ENCODE results near the gene PSMA6.

DNA sequence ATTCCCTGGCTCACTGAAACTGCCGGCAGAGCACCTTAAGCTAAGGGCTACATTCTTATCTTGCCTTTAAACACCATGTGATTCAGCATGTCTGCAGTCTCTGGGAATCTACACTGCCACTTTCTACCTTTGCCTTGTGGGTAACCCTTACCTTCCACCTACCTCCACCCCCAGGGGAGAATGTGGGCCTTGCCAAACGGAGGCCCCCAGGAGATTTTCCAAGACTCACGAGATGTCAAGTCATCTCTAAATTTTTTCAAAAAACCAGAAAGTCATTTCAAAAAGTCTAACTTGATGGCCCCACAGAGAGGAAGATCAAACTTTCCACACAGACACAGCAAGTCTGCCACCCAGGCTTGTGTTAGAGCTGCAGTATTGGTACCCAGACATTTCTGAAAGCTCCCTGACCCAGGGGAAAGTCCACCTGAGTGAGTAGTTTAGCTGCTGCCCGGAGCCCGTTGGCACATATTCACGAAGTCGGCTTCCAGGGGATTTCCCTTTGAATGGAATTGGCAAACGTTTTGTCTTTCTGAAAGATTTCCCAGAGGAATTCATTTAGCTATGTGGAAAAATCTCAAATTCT lies 4.7 kb upstream of the PSMA6 start:
- TF ChIP-seq MTA3 (IDR thresholded peaks at IDR 0.05; ENCODE audit: borderline replicate concordance, low read length) (no peak), EZH2 (IDR thresholded peaks at IDR 0.05; ENCODE audit: borderline replicate concordance, control insufficient read depth, low read depth, low read length) (no peak), ZNF274 (IDR thresholded peaks at IDR 0.05; ENCODE audit: insufficient read depth, insufficient read length) (no peak), MAX (IDR thresholded peaks at IDR 0.05; ENCODE audit: low read depth, low read length) (no peak), NFYB (IDR thresholded peaks at IDR 0.05; ENCODE audit: insufficient read depth, low read depth, low read length) (no peak), RB1 (IDR thresholded peaks at IDR 0.05; ENCODE audit: borderline replicate concordance) (no peak), CBX3 (IDR thresholded peaks at IDR 0.05; ENCODE audit: borderline replicate concordance, low read depth) (no peak), EP300 (IDR thresholded peaks at IDR 0.05; ENCODE audit: borderline replicate concordance in 1 of 2, control insufficient read depth in 1 of 2, low read depth in 2 of 2, low read length in 2 of 2) (no peak), POLR2AphosphoS5 (IDR thresholded peaks at IDR 0.05; ENCODE audit: low read length) (no peak), GATAD2B (conservative IDR thresholded peaks at IDR 0.05; ENCODE audit: low read depth) (no peak), SIN3A (IDR thresholded peaks at IDR 0.05; ENCODE audit: low read depth, low read length) (no peak), MXI1 (IDR thresholded peaks at IDR 0.05; ENCODE audit: low read depth, low read length) (no peak)
- TF ChIP-seq, protein P1, sequence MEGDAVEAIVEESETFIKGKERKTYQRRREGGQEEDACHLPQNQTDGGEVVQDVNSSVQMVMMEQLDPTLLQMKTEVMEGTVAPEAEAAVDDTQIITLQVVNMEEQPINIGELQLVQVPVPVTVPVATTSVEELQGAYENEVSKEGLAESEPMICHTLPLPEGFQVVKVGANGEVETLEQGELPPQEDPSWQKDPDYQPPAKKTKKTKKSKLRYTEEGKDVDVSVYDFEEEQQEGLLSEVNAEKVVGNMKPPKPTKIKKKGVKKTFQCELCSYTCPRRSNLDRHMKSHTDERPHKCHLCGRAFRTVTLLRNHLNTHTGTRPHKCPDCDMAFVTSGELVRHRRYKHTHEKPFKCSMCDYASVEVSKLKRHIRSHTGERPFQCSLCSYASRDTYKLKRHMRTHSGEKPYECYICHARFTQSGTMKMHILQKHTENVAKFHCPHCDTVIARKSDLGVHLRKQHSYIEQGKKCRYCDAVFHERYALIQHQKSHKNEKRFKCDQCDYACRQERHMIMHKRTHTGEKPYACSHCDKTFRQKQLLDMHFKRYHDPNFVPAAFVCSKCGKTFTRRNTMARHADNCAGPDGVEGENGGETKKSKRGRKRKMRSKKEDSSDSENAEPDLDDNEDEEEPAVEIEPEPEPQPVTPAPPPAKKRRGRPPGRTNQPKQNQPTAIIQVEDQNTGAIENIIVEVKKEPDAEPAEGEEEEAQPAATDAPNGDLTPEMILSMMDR (IDR thresholded peaks at IDR 0.05 in 2 of 3, conservative IDR thresholded peaks at IDR 0.05 in 1 of 3; ENCODE audit: control insufficient read depth in 2 of 3, extremely low read depth in 1 of 3, insufficient read depth in 1 of 3, low read depth in 3 of 3, low read length in 3 of 3) = no peak
- TF ChIP-seq, protein P2, sequence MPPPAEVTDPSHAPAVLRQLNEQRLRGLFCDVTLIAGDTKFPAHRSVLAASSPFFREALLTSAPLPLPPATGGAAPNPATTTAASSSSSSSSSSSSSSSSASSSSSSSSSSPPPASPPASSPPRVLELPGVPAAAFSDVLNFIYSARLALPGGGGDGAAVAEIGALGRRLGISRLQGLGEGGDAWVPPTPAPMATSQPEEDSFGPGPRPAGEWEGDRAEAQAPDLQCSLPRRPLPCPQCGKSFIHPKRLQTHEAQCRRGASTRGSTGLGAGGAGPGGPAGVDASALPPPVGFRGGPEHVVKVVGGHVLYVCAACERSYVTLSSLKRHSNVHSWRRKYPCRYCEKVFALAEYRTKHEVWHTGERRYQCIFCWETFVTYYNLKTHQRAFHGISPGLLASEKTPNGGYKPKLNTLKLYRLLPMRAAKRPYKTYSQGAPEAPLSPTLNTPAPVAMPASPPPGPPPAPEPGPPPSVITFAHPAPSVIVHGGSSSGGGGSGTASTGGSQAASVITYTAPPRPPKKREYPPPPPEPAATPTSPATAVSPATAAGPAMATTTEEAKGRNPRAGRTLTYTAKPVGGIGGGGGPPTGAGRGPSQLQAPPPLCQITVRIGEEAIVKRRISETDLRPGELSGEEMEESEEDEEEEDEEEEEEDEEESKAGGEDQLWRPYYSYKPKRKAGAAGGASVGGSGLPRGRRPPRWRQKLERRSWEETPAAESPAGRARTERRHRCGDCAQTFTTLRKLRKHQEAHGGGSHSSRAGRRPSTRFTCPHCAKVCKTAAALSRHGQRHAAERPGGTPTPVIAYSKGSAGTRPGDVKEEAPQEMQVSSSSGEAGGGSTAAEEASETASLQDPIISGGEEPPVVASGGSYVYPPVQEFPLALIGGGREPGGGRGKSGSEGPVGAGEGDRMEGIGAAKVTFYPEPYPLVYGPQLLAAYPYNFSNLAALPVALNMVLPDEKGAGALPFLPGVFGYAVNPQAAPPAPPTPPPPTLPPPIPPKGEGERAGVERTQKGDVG (CRISPR knock-in tag; IDR thresholded peaks at IDR 0.05) = no peak

Measured in GM12878 (cell line).